Mesendoderm (in vitro differentiated cells): ENCODE results near the gene MX1.
A peak's percentile ranks its signal among the peaks of the same experiment; 100 is the strongest.

Experiments
- DNase-seq: peaks from one replicate; pipeline ENCODE4 v3.0.0; 2013
- H2AK5ac ChIP-seq: 2 replicates; pipeline ENCODE4 v1.6.1; 2013; ENCODE audit warnings: low read length, inconsistent platforms
- H2BK120ac ChIP-seq: 2 replicates; pipeline ENCODE4 v1.6.1; 2013; ENCODE audit warnings: low read depth, mild to moderate bottlenecking, low read length, moderate library complexity, mixed read lengths
- H2BK15ac ChIP-seq: replicated peaks from 2 replicates; pipeline ENCODE4 v1.6.1; 2013; ENCODE audit warnings: low read depth, mild to moderate bottlenecking, moderate library complexity
- H2BK5ac ChIP-seq: 2 replicates; pipeline ENCODE4 v1.6.1; 2013; ENCODE audit warnings: low read length, inconsistent platforms
- H3K18ac ChIP-seq: 2 replicates; pipeline ENCODE4 v1.6.1; 2013; ENCODE audit warnings: mild to moderate bottlenecking, low read length, mixed read lengths
- H3K23ac ChIP-seq: one replicate; pipeline ENCODE4 v1.6.1; 2013; ENCODE audit warnings: low read length
- H3K27ac ChIP-seq: 2 replicates; pipeline ENCODE4 v1.5.1; 2013; ENCODE audit warnings: low read depth, mild to moderate bottlenecking, inconsistent platforms, low read length, moderate library complexity
- H3K27me3 ChIP-seq: 2 replicates; pipeline ENCODE4 v1.6.1; 2013; ENCODE audit warnings: low read length, control low read depth, mild to moderate bottlenecking, inconsistent platforms; ENCODE audit not compliant: insufficient read depth, poor library complexity
- H3K36me3 ChIP-seq: 2 replicates; pipeline ENCODE4 v1.6.1; 2013; ENCODE audit warnings: low read length, inconsistent platforms; ENCODE audit not compliant: control insufficient read depth, insufficient read depth
- H3K4ac ChIP-seq: one replicate; pipeline ENCODE4 v1.6.1; 2013; ENCODE audit warnings: low read depth, mild to moderate bottlenecking, low read length, moderate library complexity
- H3K4me1 ChIP-seq: 2 replicates; pipeline ENCODE4 v1.6.1; 2013; ENCODE audit warnings: low read depth, low read length, inconsistent platforms; ENCODE audit not compliant: control insufficient read depth
- H3K4me2 ChIP-seq: 2 replicates; pipeline ENCODE4 v1.6.1; 2013; ENCODE audit warnings: low read length
- H3K4me3 ChIP-seq: 2 replicates; pipeline ENCODE4 v1.5.1; 2013; ENCODE audit warnings: mild to moderate bottlenecking, low read length
- H3K56ac ChIP-seq: one replicate; pipeline ENCODE4 v1.6.1; 2013; ENCODE audit warnings: low read length
- H3K79me1 ChIP-seq: 2 replicates; pipeline ENCODE4 v1.6.1; 2013; ENCODE audit warnings: low read length, inconsistent platforms
- H3K79me2 ChIP-seq: 2 replicates; pipeline ENCODE4 v1.6.1; 2013; ENCODE audit warnings: mild to moderate bottlenecking, low read length; ENCODE audit not compliant: control insufficient read depth, insufficient read depth
- H3K9ac ChIP-seq: 2 replicates; pipeline ENCODE4 v1.6.1; 2013; ENCODE audit warnings: low read length, inconsistent platforms
- H4K5ac ChIP-seq: one replicate; pipeline ENCODE4 v1.6.1; 2013; ENCODE audit warnings: low read length
- H4K8ac ChIP-seq: one replicate; pipeline ENCODE4 v1.6.1; 2013; ENCODE audit warnings: low read depth, mild to moderate bottlenecking, control low read depth, low read length, moderate library complexity
- WGBS: extraction: QIAGEN DNeasy Blood & Tissue Kit; methylation state at CpG from one replicate; pipeline ENCODE4 v1.1.7; 2013; ENCODE audit warnings: low lambda C conversion rate, missing lambda C conversion rate; ENCODE audit not compliant: insufficient coverage; ENCODE audit errors: extremely low coverage; 5-methylcytosine and 5-hydroxymethylcytosine counted together

Gene MX1

DNA sequence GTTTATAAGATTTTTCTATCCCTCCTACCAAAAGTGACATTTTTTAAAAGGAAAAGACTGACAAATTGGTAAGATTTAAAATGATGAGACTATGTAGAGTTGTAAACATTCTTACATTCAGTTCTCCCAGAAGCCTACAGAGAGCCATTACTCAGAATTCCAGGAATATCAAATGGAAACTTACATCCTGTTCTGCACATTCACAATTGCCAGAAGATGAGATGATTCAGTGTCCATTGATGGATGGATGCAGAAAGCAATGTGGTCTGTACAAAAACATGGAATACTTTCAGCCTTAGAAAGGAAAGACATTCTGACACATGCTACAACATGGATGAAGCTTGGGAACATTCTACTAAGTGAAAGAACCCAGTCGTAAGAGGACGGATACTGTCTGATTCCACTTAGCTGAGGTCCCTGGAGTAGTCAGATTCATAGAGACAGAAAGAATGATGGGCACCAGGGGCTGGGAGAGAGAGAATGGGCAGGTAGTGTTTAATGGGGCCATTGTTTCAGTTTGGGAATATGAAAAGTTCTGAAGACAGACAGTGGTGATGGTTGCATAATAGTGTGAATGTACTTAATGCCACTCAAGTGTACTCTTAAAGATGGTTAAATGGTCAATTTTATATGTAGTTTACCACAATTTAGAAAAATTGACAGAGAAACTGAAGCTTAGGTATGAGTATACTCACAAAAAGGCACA is 16.6 kb downstream of the MX1 start:
- no peak overlapping the region for H2AK5ac ChIP-seq
- no peak overlapping the region for H2BK120ac ChIP-seq
- no peak overlapping the region for H4K8ac ChIP-seq
- no peaks in the 10 kb centered on the region for H3K79me2 ChIP-seq
- H3K27ac ChIP-seq: no peak overlapping the region
- H3K4me2 ChIP-seq: no peak overlapping the region
- no peaks in the 10 kb centered on the region for H3K36me3 ChIP-seq
- H3K27me3 ChIP-seq: no peaks in the 10 kb centered on the region
- no CpG with 5 or more reads among the region's 2 CpGs for WGBS
- DNase-seq: no peak
- no peaks in the 10 kb centered on the region for H3K4me1 ChIP-seq
- H4K5ac ChIP-seq: no peak overlapping the region
- no peak overlapping the region for H3K23ac ChIP-seq
- no peaks in the 10 kb centered on the region for H3K79me1 ChIP-seq
- H3K18ac ChIP-seq: no peak overlapping the region
- H3K4me3 ChIP-seq: no peak overlapping the region
- H2BK5ac ChIP-seq: no peak overlapping the region
- no peak overlapping the region for H3K56ac ChIP-seq
- H3K9ac ChIP-seq: no peak overlapping the region
- H3K4ac ChIP-seq: no peak overlapping the region
- H2BK15ac ChIP-seq: no peak overlapping the region

DNA sequence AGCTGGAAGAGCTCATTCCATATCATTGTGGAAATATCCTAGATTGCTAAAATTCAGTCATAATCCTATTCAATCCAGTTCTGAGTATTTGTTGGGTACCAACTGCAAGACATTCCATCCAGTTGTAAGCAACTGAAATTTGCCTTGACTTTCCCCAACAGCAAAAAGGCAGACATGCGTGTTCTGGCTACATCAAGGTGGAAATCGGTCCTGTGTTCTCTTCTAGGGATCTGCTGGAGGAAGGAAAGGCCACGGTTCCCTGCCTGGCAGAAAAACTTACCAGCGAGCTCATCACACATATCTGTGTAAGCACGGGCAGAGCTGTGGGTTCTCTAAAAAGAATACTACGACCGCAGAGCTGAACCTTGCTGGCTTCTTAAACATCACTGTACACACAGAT is 17.5 kb downstream of the MX1 start:
- H3K27ac ChIP-seq: no peak overlapping the region
- H3K56ac ChIP-seq: no peak overlapping the region
- no peak overlapping the region for H3K9ac ChIP-seq
- no peak overlapping the region for H2BK15ac ChIP-seq
- no peaks in the 10 kb centered on the region for H3K79me1 ChIP-seq
- no peaks in the 10 kb centered on the region for H3K79me2 ChIP-seq
- no peak overlapping the region for H2BK5ac ChIP-seq
- H3K4me1 ChIP-seq: no peaks in the 10 kb centered on the region
- H3K4me3 ChIP-seq: no peak overlapping the region
- no peaks in the 10 kb centered on the region for H3K36me3 ChIP-seq
- no peaks in the 10 kb centered on the region for H3K27me3 ChIP-seq
- no peak overlapping the region for H2AK5ac ChIP-seq
- H4K5ac ChIP-seq: no peak overlapping the region
- H3K4ac ChIP-seq: no peak overlapping the region
- H3K23ac ChIP-seq: no peak overlapping the region
- H2BK120ac ChIP-seq: no peak overlapping the region
- no peak overlapping the region for H3K18ac ChIP-seq
- no peak overlapping the region for H4K8ac ChIP-seq
- WGBS: no CpG with 5 or more reads among the region's 7 CpGs
- DNase-seq: no peak
- H3K4me2 ChIP-seq: no peak overlapping the region

DNA sequence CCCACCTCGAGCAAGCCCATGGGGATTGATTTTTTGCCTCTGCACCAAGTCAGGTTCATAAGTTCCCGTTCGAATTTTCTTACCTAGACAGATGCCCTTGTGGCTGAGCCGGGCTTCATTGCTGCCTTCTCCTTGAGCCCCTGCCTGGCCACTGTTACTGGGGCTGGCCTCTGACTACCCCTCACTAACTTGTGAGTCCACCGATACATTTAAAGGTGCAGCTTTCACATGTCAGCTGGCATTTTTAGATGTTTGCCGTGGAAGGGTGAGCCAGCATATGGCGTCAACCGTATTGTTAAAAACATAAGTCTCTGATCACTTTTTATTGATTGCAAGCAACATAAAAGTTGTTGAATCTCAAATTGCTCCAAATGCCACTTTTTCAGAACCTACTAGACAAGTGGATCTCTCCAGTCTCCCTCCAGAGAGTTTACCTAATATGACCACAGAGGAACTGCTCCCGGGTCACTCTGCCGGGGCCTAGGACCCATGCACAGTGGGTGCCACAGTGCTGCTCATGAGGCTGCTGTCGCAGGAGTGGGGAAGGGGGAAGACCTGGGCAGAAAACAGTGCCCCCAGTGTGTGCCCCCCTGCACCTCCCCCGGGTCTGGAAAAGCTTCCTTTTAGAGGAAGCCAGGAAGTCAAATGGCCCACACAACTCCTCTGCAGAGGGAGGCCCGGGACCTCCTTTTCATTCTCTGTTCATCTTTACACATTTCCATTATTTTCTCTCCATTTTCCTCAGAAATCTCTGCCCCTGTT is 18.8 kb downstream of the MX1 start:
- no peak overlapping the region for H3K56ac ChIP-seq
- no peak for DNase-seq
- no peak overlapping the region for H2BK120ac ChIP-seq
- H3K4me3 ChIP-seq: no peak overlapping the region
- no peaks in the 10 kb centered on the region for H3K36me3 ChIP-seq
- no peak overlapping the region for H3K4me2 ChIP-seq
- no peaks in the 10 kb centered on the region for H3K79me2 ChIP-seq
- H3K4ac ChIP-seq: no peak overlapping the region
- no CpG with 5 or more reads among the region's 13 CpGs for WGBS
- H3K4me1 ChIP-seq: no peaks in the 10 kb centered on the region
- H4K5ac ChIP-seq: no peak overlapping the region
- H3K27me3 ChIP-seq: no peaks in the 10 kb centered on the region
- H3K9ac ChIP-seq: no peak overlapping the region
- H2BK5ac ChIP-seq: no peak overlapping the region
- H2AK5ac ChIP-seq: no peak overlapping the region
- H3K18ac ChIP-seq: no peak overlapping the region
- H3K23ac ChIP-seq: no peak overlapping the region
- H4K8ac ChIP-seq: no peak overlapping the region
- no peak overlapping the region for H3K27ac ChIP-seq
- no peak overlapping the region for H2BK15ac ChIP-seq
- no peaks in the 10 kb centered on the region for H3K79me1 ChIP-seq

DNA sequence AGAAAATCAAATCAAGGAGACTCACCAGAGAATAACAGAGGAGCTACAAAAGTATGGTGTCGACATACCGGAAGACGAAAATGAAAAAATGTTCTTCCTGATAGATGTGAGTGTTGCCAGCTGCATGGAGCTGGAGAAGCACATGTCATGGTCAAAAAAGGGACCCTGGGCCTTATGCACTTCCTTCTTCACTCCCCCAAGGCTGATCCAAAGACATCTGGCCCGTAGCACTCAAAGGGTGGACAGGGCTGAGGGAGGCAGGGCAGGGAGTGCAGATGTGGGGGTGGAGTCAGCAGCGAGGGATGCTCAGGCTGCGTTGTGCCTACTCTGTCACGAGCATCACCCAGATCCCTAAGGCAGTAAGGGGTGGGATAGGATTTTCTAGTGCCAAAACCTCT is 19.4 kb downstream of the MX1 start:
- Histone ChIP-seq H2BK15ac (no peak overlapping the region), H3K27ac (no peak overlapping the region), H4K8ac (no peak overlapping the region), H3K9ac (no peak overlapping the region), H3K4me1 (no peaks in the 10 kb centered on the region), H3K79me2 (no peaks in the 10 kb centered on the region), H2AK5ac (no peak overlapping the region), H3K36me3 (no peaks in the 10 kb centered on the region), H3K4me2 (no peak overlapping the region), H3K18ac (no peak overlapping the region), H3K4ac (no peak overlapping the region), H3K4me3 (no peak overlapping the region), H2BK120ac (no peak overlapping the region), H3K56ac (no peak overlapping the region), H3K23ac (no peak overlapping the region), H4K5ac (no peak overlapping the region), H3K79me1 (no peaks in the 10 kb centered on the region), H3K27me3 (no peaks in the 10 kb centered on the region), H2BK5ac (no peak overlapping the region)
- WGBS: no CpG with 5 or more reads among the region's 7 CpGs
- DNase-seq: no peak

DNA sequence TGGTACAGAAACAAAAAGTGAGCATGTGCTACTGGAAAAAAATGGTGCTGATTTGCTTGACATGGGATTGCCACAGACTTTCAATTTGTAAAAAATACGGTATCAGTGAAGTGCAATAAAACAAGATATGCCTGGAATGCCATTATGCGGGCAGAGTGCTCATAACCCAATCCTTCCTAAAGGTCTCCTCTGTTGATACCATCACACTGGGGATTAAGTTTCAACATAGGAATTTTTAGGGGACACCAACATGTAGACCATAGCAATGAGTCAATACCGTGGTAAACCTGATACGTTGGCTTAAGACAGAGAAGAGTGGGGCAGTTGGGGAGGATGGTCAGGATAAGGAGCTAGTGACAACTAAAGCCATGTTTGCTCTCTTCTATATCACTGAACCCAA is 20.5 kb downstream of the MX1 start:
- H3K79me1 ChIP-seq: no peaks in the 10 kb centered on the region
- H3K27ac ChIP-seq: no peak overlapping the region
- DNase-seq: peak; percentile 15
- H3K4me1 ChIP-seq: no peaks in the 10 kb centered on the region
- no peak overlapping the region for H2BK15ac ChIP-seq
- H2AK5ac ChIP-seq: no peak overlapping the region
- H3K36me3 ChIP-seq: no peaks in the 10 kb centered on the region
- H3K9ac ChIP-seq: no peak overlapping the region
- no peaks in the 10 kb centered on the region for H3K27me3 ChIP-seq
- H3K4me2 ChIP-seq: no peak overlapping the region
- no peak overlapping the region for H3K18ac ChIP-seq
- H4K5ac ChIP-seq: no peak overlapping the region
- no peaks in the 10 kb centered on the region for H3K79me2 ChIP-seq
- H4K8ac ChIP-seq: no peak overlapping the region
- no peak overlapping the region for H3K56ac ChIP-seq
- H2BK120ac ChIP-seq: no peak overlapping the region
- no peak overlapping the region for H3K4me3 ChIP-seq
- no CpG with 5 or more reads among the region's 4 CpGs for WGBS
- no peak overlapping the region for H3K23ac ChIP-seq
- H2BK5ac ChIP-seq: no peak overlapping the region
- no peak overlapping the region for H3K4ac ChIP-seq
